ENCODE results near the gene CD55.

GRCh38 chr1:207316141-207316540 lies 5.3 kb upstream of the CD55 start:
- TF ChIP-seq GATA3 (IDR thresholded peaks at IDR 0.05; ENCODE audit: low read depth, low read length) (no peak), GATA2 (IDR thresholded peaks at IDR 0.05; ENCODE audit: low read depth, low read length) (no peak)

Measured in SH-SY5Y (cell line).